ENCODE results near the gene CMTM4.
A peak's percentile ranks its signal among the peaks of the same experiment; 100 is the strongest.

CMTM4 gene

DNA sequence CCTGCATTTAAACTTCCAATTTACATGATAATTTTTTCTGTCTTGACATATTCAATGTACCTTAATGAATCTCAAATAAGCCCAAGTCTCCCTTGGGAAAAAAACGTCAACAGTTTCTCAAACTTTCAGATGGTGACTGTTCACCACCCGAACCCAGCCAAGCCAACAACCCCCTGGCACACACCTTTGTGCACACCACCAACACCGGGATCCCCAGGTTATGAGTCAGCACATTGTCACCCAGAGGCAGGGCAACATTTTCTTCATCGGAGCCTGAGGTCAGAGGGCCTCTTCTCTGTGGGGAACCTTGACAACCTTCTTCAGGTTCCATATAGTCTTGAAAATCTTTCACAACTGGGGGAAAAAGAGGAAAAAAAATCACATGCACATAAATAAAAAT is 39.3 kb upstream of the CMTM4 start:
- DNase-seq (ENCODE audit: low spot score) = no peak
- TF ChIP-seq, protein P1, sequence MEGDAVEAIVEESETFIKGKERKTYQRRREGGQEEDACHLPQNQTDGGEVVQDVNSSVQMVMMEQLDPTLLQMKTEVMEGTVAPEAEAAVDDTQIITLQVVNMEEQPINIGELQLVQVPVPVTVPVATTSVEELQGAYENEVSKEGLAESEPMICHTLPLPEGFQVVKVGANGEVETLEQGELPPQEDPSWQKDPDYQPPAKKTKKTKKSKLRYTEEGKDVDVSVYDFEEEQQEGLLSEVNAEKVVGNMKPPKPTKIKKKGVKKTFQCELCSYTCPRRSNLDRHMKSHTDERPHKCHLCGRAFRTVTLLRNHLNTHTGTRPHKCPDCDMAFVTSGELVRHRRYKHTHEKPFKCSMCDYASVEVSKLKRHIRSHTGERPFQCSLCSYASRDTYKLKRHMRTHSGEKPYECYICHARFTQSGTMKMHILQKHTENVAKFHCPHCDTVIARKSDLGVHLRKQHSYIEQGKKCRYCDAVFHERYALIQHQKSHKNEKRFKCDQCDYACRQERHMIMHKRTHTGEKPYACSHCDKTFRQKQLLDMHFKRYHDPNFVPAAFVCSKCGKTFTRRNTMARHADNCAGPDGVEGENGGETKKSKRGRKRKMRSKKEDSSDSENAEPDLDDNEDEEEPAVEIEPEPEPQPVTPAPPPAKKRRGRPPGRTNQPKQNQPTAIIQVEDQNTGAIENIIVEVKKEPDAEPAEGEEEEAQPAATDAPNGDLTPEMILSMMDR (IDR thresholded peaks at IDR 0.05; ENCODE audit: borderline replicate concordance, control extremely low read depth, extremely low read depth, insufficient read depth, missing control alignments) = no peak
- in situ Hi-C loops (cut with MboI; ENCODE audit: low sequenced_read_pairs, unreplicated experiment) = no loop called here

DNA sequence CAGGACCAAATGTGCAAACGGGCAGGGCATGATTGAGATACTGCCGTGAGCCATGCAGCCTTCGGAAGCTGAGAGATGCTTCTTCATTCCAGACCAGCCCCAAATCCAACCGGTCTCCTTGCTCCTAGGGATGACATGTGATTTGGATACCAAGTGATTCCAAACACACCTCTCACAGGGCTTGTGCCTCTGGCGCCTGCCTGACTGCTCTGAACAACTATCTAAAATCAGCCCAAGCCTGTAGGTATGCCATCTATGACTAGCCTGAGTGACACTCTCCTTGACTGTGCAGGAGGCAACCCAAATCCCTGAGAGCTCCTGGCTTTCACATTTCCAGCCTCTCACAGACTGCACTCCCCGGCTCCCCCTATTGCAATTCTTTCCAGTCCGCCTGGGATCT is 34.6 kb upstream of the CMTM4 start:
- in situ Hi-C loops (cut with MboI; ENCODE audit: low sequenced_read_pairs, unreplicated experiment) = no loop called here
- TF ChIP-seq, protein P1 (IDR thresholded peaks at IDR 0.05; ENCODE audit: borderline replicate concordance, control extremely low read depth, extremely low read depth, insufficient read depth, missing control alignments) = no peak
- no peak for DNase-seq (ENCODE audit: low spot score)

DNA sequence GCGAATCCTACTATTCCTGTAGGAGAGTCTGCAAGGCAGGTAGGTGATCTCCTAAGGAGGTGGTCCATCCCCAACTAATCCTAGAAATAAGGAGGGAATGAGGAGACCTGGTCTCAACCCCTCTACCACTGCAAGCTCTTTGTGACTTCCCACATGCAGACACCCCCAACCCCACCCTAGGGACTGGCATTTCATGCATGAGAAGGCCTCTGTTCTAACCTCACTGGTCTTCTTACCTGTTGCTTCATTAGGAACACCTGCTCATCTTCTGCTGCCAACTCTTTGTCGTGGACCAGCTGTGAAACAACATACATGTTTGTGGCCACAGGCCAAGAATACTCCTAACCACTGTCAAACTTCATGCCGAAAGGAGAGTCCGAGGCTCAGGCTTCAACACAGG is 32.3 kb upstream of the CMTM4 start:
- in situ Hi-C loops (cut with MboI; ENCODE audit: low sequenced_read_pairs, unreplicated experiment) = no loop called here
- DNase-seq (ENCODE audit: low spot score) = no peak
- TF ChIP-seq, protein P1 (IDR thresholded peaks at IDR 0.05; ENCODE audit: borderline replicate concordance, control extremely low read depth, extremely low read depth, insufficient read depth, missing control alignments) = no peak

DNA sequence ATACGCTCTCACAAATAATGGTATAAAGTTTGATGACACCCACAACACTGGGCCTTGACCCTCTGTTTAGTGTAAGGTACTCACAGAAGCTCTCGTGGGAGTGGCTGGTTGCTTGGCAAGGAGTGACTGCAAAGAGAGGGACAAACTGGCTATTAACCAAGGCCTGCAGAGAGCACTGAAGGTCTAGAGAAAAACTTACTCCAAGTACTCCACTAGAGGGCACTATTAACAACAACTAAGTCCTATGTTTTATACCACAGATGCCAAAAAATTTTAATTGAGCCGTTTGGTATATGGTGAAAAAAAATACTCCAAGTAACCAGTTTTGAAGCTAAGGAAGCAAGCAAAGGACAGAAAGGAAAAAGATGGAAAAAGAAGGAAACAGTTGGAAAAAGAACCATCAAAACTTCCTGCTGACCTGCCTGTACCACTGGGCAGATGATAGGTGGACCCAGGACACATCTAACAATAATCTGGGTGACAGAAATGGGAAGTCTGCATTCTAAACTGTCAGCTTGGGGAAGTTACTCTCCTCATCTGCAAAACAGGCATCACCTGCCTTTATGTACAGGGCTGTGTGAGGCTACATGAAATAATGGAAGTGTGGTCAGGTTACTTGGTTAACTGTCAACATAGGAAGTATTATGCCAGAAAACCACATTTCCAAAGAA is 31.7 kb upstream of the CMTM4 start:
- peak; percentile 65 for DNase-seq (ENCODE audit: low spot score)
- in situ Hi-C loops (cut with MboI; ENCODE audit: low sequenced_read_pairs, unreplicated experiment) = no loop called here
- TF ChIP-seq, protein P1 (IDR thresholded peaks at IDR 0.05; ENCODE audit: borderline replicate concordance, control extremely low read depth, extremely low read depth, insufficient read depth, missing control alignments) = peak; percentile 26

GRCh38 chr16:66720766-66721165 is 24.2 kb upstream of the CMTM4 start:
- TF ChIP-seq, protein P1 (IDR thresholded peaks at IDR 0.05; ENCODE audit: borderline replicate concordance, control extremely low read depth, extremely low read depth, insufficient read depth, missing control alignments) = no peak
- in situ Hi-C loops (cut with MboI; ENCODE audit: low sequenced_read_pairs, unreplicated experiment) = no loop called here
- no peak for DNase-seq (ENCODE audit: low spot score)

GRCh38 chr16:66719246-66719645 is 22.7 kb upstream of the CMTM4 start:
- DNase-seq (ENCODE audit: low spot score) = no peak
- in situ Hi-C loops (cut with MboI; ENCODE audit: low sequenced_read_pairs, unreplicated experiment) = no loop called here
- TF ChIP-seq, protein P1 (IDR thresholded peaks at IDR 0.05; ENCODE audit: borderline replicate concordance, control extremely low read depth, extremely low read depth, insufficient read depth, missing control alignments) = no peak

Measured in GM13976 (cell line).